ENCODE data around the gene OR51M1.
"Not testable (repeated sequence)": the region's sequence is repeated elsewhere in the genome, so short reads cannot be mapped to it uniquely, and the experiment has no call there.

GRCh38 chr11:5356031-5356430 is 27.6 kb upstream of the OR51M1 start:
- not testable (repeated sequence) for TF ChIP-seq CTCF (IDR thresholded peaks at IDR 0.05; ENCODE audit: low read depth, low read length, missing input control); SP1 (IDR thresholded peaks at IDR 0.05); RAD21 (IDR thresholded peaks at IDR 0.05); JUND (IDR thresholded peaks at IDR 0.05); TAF1 (conservative IDR thresholded peaks at IDR 0.05); REST (IDR thresholded peaks at IDR 0.05); RXRA (IDR thresholded peaks at IDR 0.05); YY1 (IDR thresholded peaks at IDR 0.05); ZBTB33 (IDR thresholded peaks at IDR 0.05); GABPA (IDR thresholded peaks at IDR 0.05 in 1 of 2, conservative IDR thresholded peaks at IDR 0.05 in 1 of 2); ATF3 (IDR thresholded peaks at IDR 0.05)

Data from liver (tissue), 3 donors.